IMR-90 (cell line): ENCODE data around the gene PRSS53. TPM values are rescaled to one million over a fixed set of nuclear protein-coding genes. Genes with fewer than 3 reads are reported as not detected.
"Not testable (repeated sequence)": the region's sequence is repeated elsewhere in the genome, so short reads cannot be mapped to it uniquely, and the experiment has no call there.

Source experiments
- ATAC-seq: fragments of 200-7000 bp; cut with Tn5 transposase; 2 replicates; pipeline ENCODE4 v1.9.1; 2020; ENCODE audit warnings: low read depth, mild to moderate bottlenecking, moderate library complexity
- BruUV-seq: library from RNA; stranded (reverse); fragments of 400-500 nt; replicated peaks from 2 replicates; lab custom pipeline; 2021; lab: Mats Ljungman, UMichigan
- CTCF ChIA-PET: fragments of 300-600 bp; formaldehyde crosslinking; extraction: SDS; loops from one replicate; lab custom pipeline; 2021; ENCODE audit warnings: antibody characterized with exemption; lab: Yijun Ruan, JAX
- POLR2A ChIA-PET: fragments of 300-600 bp; sonication (Branson Sonifier 250); formaldehyde crosslinking; loops from one replicate; lab custom pipeline; 2022; ENCODE audit warnings: antibody characterized with exemption; ENCODE audit not compliant: unreplicated experiment; lab: Charles Lee
- DNase-seq: peaks from one replicate; pipeline ENCODE4 v3.0.0; 2013
- H2AFZ ChIP-seq: replicated peaks from 2 replicates; pipeline ENCODE3; 2013; ENCODE audit warnings: low read length, mild to moderate bottlenecking; ENCODE audit not compliant: poor library complexity
- H2AK5ac ChIP-seq: 2 replicates; pipeline ENCODE4 v1.6.1; 2013; ENCODE audit warnings: low read depth, low read length, inconsistent platforms
- H2AK9ac ChIP-seq: replicated peaks from 2 replicates; pipeline ENCODE3; 2013; ENCODE audit warnings: mild to moderate bottlenecking, low read depth, low read length, moderate library complexity; ENCODE audit not compliant: poor library complexity
- H2BK120ac ChIP-seq: 2 replicates; pipeline ENCODE4 v1.6.1; 2013; ENCODE audit warnings: low read depth, low read length, inconsistent platforms
- H2BK15ac ChIP-seq: 3 replicates; pipeline ENCODE4 v1.6.1; 2013; ENCODE audit warnings: low read depth, low read length, inconsistent platforms
- H2BK20ac ChIP-seq: 2 replicates; pipeline ENCODE4 v1.6.1; 2013; ENCODE audit warnings: low read depth, mild to moderate bottlenecking, inconsistent platforms, low read length, moderate library complexity
- H2BK5ac ChIP-seq: 2 replicates; pipeline ENCODE4 v1.6.1; 2013; ENCODE audit warnings: mild to moderate bottlenecking, low read depth, low read length, inconsistent platforms; ENCODE audit not compliant: poor library complexity, severe bottlenecking
- H3K14ac ChIP-seq: replicated peaks from 2 replicates; pipeline ENCODE4 v1.6.1; 2013; ENCODE audit warnings: low read depth, low read length, inconsistent platforms
- H3K18ac ChIP-seq: 2 replicates; pipeline ENCODE4 v1.6.1; 2013; ENCODE audit warnings: low read depth, low read length, control low read depth
- H3K23ac ChIP-seq: 2 replicates; pipeline ENCODE4 v1.6.1; 2013; ENCODE audit warnings: low read depth, low read length, inconsistent platforms
- H3K27ac ChIP-seq: 2 replicates; pipeline ENCODE4 v1.5.1; 2013; ENCODE audit warnings: mild to moderate bottlenecking, control low read depth, low read length; ENCODE audit not compliant: insufficient read depth
- H3K27me3 ChIP-seq: 2 replicates; pipeline ENCODE4 v1.6.1; 2013; ENCODE audit warnings: low read length; ENCODE audit not compliant: control insufficient read depth, insufficient read depth
- H3K36me3 ChIP-seq: 2 replicates; pipeline ENCODE4 v1.6.1; 2013; ENCODE audit warnings: low read length, mixed read lengths; ENCODE audit not compliant: control insufficient read depth, insufficient read depth
- H3K4ac ChIP-seq: 2 replicates; pipeline ENCODE4 v1.6.1; 2013; ENCODE audit warnings: low read depth, low read length, inconsistent platforms
- H3K4me1 ChIP-seq: 2 replicates; pipeline ENCODE4 v1.6.1; 2013; ENCODE audit warnings: low read length, mixed read lengths; ENCODE audit not compliant: control insufficient read depth, insufficient read depth
- H3K4me2 ChIP-seq: 2 replicates; pipeline ENCODE4 v1.6.1; 2013; ENCODE audit warnings: low read depth, mild to moderate bottlenecking, control low read depth, low read length, moderate library complexity
- H3K4me3 ChIP-seq: 2 replicates; pipeline ENCODE4 v1.5.1; 2013; ENCODE audit warnings: low read depth, mild to moderate bottlenecking, control low read depth, low read length, moderate library complexity; ENCODE audit not compliant: insufficient read depth
- H3K56ac ChIP-seq: 2 replicates; pipeline ENCODE4 v1.6.1; 2013; ENCODE audit warnings: low read length, inconsistent platforms; ENCODE audit not compliant: insufficient read depth; ENCODE audit errors: extremely low read depth
- H3K79me1 ChIP-seq, 2 experiments: 2 replicates each; pipeline ENCODE4 v1.6.1; 2013; ENCODE audit warnings: low read length in 2 of 2, inconsistent platforms in 1 of 2, low read depth in 1 of 2
- H3K9ac ChIP-seq: 2 replicates; pipeline ENCODE4 v1.6.1; 2013; ENCODE audit warnings: low read depth, low read length, control low read depth
- H3K9me1 ChIP-seq: 2 replicates; pipeline ENCODE4 v1.6.1; 2013; ENCODE audit warnings: low read length, inconsistent platforms; ENCODE audit not compliant: insufficient read depth
- H3K9me3 ChIP-seq: 2 replicates; pipeline ENCODE4 v1.6.1; 2013; ENCODE audit warnings: low read length; ENCODE audit not compliant: control insufficient read depth, insufficient read depth
- H4K20me1 ChIP-seq: 2 replicates; pipeline ENCODE4 v1.6.1; 2013; ENCODE audit warnings: low read length, inconsistent platforms; ENCODE audit not compliant: insufficient read depth
- H4K5ac ChIP-seq: 2 replicates; pipeline ENCODE4 v1.6.1; 2013; ENCODE audit warnings: mild to moderate bottlenecking, low read depth, low read length, control low read depth
- H4K8ac ChIP-seq, 2 experiments: 2 replicates each; pipeline ENCODE4 v1.6.1; 2013; ENCODE audit warnings: low read depth in 2 of 2, low read length in 2 of 2, control low read depth in 1 of 2, inconsistent platforms in 1 of 2
- H4K91ac ChIP-seq: 2 replicates; pipeline ENCODE4 v1.6.1; 2013; ENCODE audit warnings: low read depth, low read length, inconsistent platforms; ENCODE audit not compliant: insufficient read depth
- WGBS, 2 experiments: methylation state at CpG; one replicate each; pipeline versions ENCODE4 v1.1.5 to v1.1.7; 2013; ENCODE audit warnings: missing lambda C conversion rate in 2 of 2; ENCODE audit not compliant: insufficient read length in 1 of 2; ENCODE audit errors: extremely low coverage in 2 of 2; 5-methylcytosine and 5-hydroxymethylcytosine counted together
- dilution Hi-C: fragments of 300-500 bp; cut with HindIII; formaldehyde crosslinking; loops from one replicate; pipeline ENCODE4 v1.14.3; 2018; ENCODE audit warnings: low sequenced_read_pairs; ENCODE audit not compliant: unreplicated experiment
- in situ Hi-C: fragments of 300-500 bp; cut with MboI; formaldehyde crosslinking; loops from 3 replicates; pipeline ENCODE4 v1.14.3; 2019; ENCODE audit warnings: low sequenced_read_pairs, inconsistent platforms, mixed read lengths
- intact Hi-C: fragments of 100-400 bp; cut with micrococcal nuclease; formaldehyde crosslinking; loops from 2 replicates; pipeline ENCODE4 v1.10.0; 2022
- polyA plus RNA-seq, 3 experiments: library from polyadenylated mRNA; depleted of rRNA; stranded (reverse); fragments of >200 nt; gene quantifications; 2 replicates each; pipeline ENCODE4 v1.2.3, GENCODE V29; 2012; ENCODE audit warnings: low replicate concordance in 1 of 3
- total RNA-seq: library from RNA; depleted of rRNA; stranded (reverse); fragments of >200 nt; gene quantifications from 2 replicates; pipeline ENCODE4 v1.2.3, GENCODE V29; 2012

Gene PRSS53
- total and polyA plus RNA-seq, 2 of the 4 experiments (the other 2 are of a cell fraction) = 0.72 to 5.9 TPM

GRCh38 chr16:31100876-31101641 is 12.3 kb upstream of the PRSS53 start:
- BruUV-seq, intact Hi-C loops, H3K18ac ChIP-seq, H3K79me1 ChIP-seq, H3K9me1 ChIP-seq, H3K23ac ChIP-seq, H2BK120ac ChIP-seq, DNase-seq, H3K27ac ChIP-seq, H3K9me3 ChIP-seq, H3K56ac ChIP-seq, H2BK5ac ChIP-seq, dilution Hi-C loops, H4K91ac ChIP-seq, H3K4me1 ChIP-seq, H4K5ac ChIP-seq, H2BK15ac ChIP-seq, H3K4me3 ChIP-seq, H4K20me1 ChIP-seq, ATAC-seq, in situ Hi-C loops, H3K4ac ChIP-seq, H3K27me3 ChIP-seq, H3K36me3 ChIP-seq, H4K8ac ChIP-seq, H3K14ac ChIP-seq, H3K4me2 ChIP-seq, H3K9ac ChIP-seq, H2AK9ac ChIP-seq: not testable (repeated sequence)
- ChIA-PET POLR2A (interaction anchor here (0.8 kb wide), 1 partner anchor 16 kb away, joined by 3 read pairs; the partner anchor contains the start of gene KAT8), CTCF (interaction anchor here (1.4 to 1.6 kb wide), 3 partner anchors 15 to 41 kb away, joined by 3 to 4 read pairs (median 4); partner anchors contain the start of gene KAT8)
- Histone ChIP-seq H2BK20ac (peak overlapping the region; percentile 5; the same call in 1 of the 2 replicates), H2AFZ (peak overlapping the region; percentile 80), H2AK5ac (0 out of 2 replicates have a peak overlapping the region, but pooled peaks have one; percentile 8)
- 100% methylated on average over 3 of the region's 13 CpGs; no CpG with 5 or more reads in 1 of the 2 experiments for WGBS, 2 experiments
